GM23248 (cell line): Measurements from ENCODE around the gene PIK3CB. TPM values are rescaled to one million over a fixed set of nuclear protein-coding genes. Genes with fewer than 3 reads are reported as not detected.
"Not testable (repeated sequence)": the region's sequence is repeated elsewhere in the genome, so short reads cannot be mapped to it uniquely, and the experiment has no call there.

ENCODE experiments used
- DNase-seq: peaks from one replicate; pipeline ENCODE4 v3.0.0-alpha.2; 2015
- H2AFZ ChIP-seq: fragments of 200-600 bp; sonication (generic); 2 replicates; pipeline ENCODE4 v1.6.1; 2016; ENCODE audit warnings: antibody characterized with exemption
- H3F3A ChIP-seq: fragments of 200-600 bp; sonication (generic); 2 replicates; pipeline ENCODE4 v1.6.1; 2016; ENCODE audit warnings: mild to moderate bottlenecking, antibody characterized with exemption, mixed run types; ENCODE audit not compliant: insufficient read depth
- H3K27ac ChIP-seq: fragments of 200-600 bp; sonication (generic); 2 replicates; pipeline ENCODE4 v1.5.1; 2016; ENCODE audit warnings: mild to moderate bottlenecking
- H3K27me3 ChIP-seq: fragments of 200-600 bp; sonication (generic); replicated peaks from 2 replicates; pipeline ENCODE4 v1.6.1; 2016; ENCODE audit warnings: mild to moderate bottlenecking; ENCODE audit not compliant: insufficient read depth
- H3K36me3 ChIP-seq: fragments of 200-600 bp; sonication (generic); 2 replicates; pipeline ENCODE4 v1.6.1; 2016; ENCODE audit warnings: low read depth, mild to moderate bottlenecking
- H3K4me1 ChIP-seq: fragments of 200-600 bp; sonication (generic); 2 replicates; pipeline ENCODE4 v1.6.1; 2016; ENCODE audit warnings: mild to moderate bottlenecking; ENCODE audit not compliant: insufficient read depth
- H3K4me2 ChIP-seq: fragments of 200-600 bp; sonication (generic); one replicate; pipeline ENCODE4 v1.6.1; 2016; ENCODE audit warnings: mild to moderate bottlenecking; ENCODE audit not compliant: unreplicated experiment
- H3K4me3 ChIP-seq: fragments of 200-600 bp; sonication (generic); 2 replicates; pipeline ENCODE4 v1.5.1; 2016; ENCODE audit warnings: mild to moderate bottlenecking
- H3K79me2 ChIP-seq: fragments of 200-600 bp; sonication (generic); 2 replicates; pipeline ENCODE4 v1.6.1; 2016; ENCODE audit warnings: mild to moderate bottlenecking; ENCODE audit not compliant: insufficient read depth
- H3K9ac ChIP-seq: fragments of 200-600 bp; sonication (generic); 2 replicates; pipeline ENCODE4 v1.6.1; 2016; ENCODE audit warnings: mild to moderate bottlenecking
- H3K9me2 ChIP-seq: fragments of 200-600 bp; sonication (generic); 2 replicates; pipeline ENCODE4 v1.6.1; 2016; ENCODE audit warnings: mixed run types, mild to moderate bottlenecking, moderate library complexity; ENCODE audit not compliant: insufficient read depth
- H3K9me3 ChIP-seq: fragments of 200-600 bp; sonication (generic); one replicate; pipeline ENCODE4 v1.6.1; 2017; ENCODE audit warnings: low read depth
- H4K20me1 ChIP-seq: fragments of 200-600 bp; sonication (generic); 2 replicates; pipeline ENCODE4 v1.6.0; 2016; ENCODE audit not compliant: insufficient read depth
- EZH2 ChIP-seq: fragments of 200-600 bp; sonication (generic); IDR thresholded peaks from 2 replicates; pipeline ENCODE4 v1.6.1; 2018; ENCODE audit warnings: antibody characterized with exemption, mild to moderate bottlenecking; ENCODE audit not compliant: insufficient read depth, poor library complexity, severe bottlenecking
- EZH2phosphoT487 ChIP-seq: fragments of 200-600 bp; sonication (generic); IDR thresholded peaks from 2 replicates; pipeline ENCODE4 v1.6.1; 2018; ENCODE audit warnings: antibody characterized with exemption, moderate library complexity, mild to moderate bottlenecking, low read depth; ENCODE audit not compliant: insufficient read depth
- WGBS, 2 experiments: methylation state at CpG; one replicate each; pipeline ENCODE4 v1.1.6; 2015 to 2017; ENCODE audit warnings: low lambda C conversion rate in 2 of 2, low coverage in 1 of 2; ENCODE audit errors: missing lambda C conversion rate in 2 of 2; 5-methylcytosine and 5-hydroxymethylcytosine counted together
- in situ Hi-C: fragments of 300-500 bp; cut with MboI; formaldehyde crosslinking; loops from 2 replicates; pipeline ENCODE4 v1.15.0; 2020
- polyA plus RNA-seq: library from polyadenylated mRNA; unstranded; fragments of >200 nt; fragmentation: Nextera tagmentation; extraction: Ambion mirVana; gene quantifications from 2 replicates; pipeline ENCODE4 v1.2.1, GENCODE V29; 2016
- total RNA-seq: library from RNA; depleted of rRNA; stranded (reverse); fragments of >200 nt; shearing (Covaris generic); gene quantifications from 2 replicates; pipeline ENCODE4 v1.2.3, GENCODE V29; 2014

Gene PIK3CB
- total and polyA plus RNA-seq, 2 experiments from 2014 or later: 4.8 to 6.4 TPM

DNA sequence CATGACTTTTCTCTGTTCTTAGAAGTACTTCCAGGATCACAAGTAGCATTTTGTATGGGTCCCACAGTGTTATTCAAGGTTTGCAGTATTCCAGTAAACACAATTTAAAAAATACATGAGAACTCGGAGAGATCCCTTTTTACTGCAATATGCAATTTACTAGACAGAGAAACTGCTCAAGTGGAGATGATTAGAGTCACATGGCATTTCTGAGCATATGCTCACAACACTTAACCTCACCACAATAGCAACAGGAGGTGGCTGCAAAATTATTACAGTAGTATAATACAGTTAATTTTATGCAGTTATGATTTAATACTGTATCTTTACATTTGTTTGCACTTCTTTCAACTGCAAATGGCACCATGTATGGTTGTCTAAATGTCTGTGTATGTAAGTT lies 87.5 kb downstream of the PIK3CB start:
- H3K9me3 ChIP-seq: no peaks in the 10 kb centered on the region
- H3K4me1 ChIP-seq: no peaks in the 10 kb centered on the region; the same call in 1 of the 2 replicates
- no peaks in the 10 kb centered on the region for H3K36me3 ChIP-seq
- in situ Hi-C loops: no loop called here
- 21 to 29% methylated on average over 1 of the region's 1 CpG for WGBS, 2 experiments
- H3K79me2 ChIP-seq: no peaks in the 10 kb centered on the region
- no peak overlapping the region for H3K4me2 ChIP-seq
- no peak for TF ChIP-seq EZH2phosphoT487
- TF ChIP-seq EZH2: no peak
- no peaks in the 10 kb centered on the region for H3K9me2 ChIP-seq
- no peaks in the 10 kb centered on the region for H4K20me1 ChIP-seq
- no peak overlapping the region for H3K27ac ChIP-seq
- H3K9ac ChIP-seq: no peak overlapping the region
- no peak for DNase-seq
- H3K27me3 ChIP-seq: no peaks in the 10 kb centered on the region
- no peaks in the 10 kb centered on the region for H3F3A ChIP-seq
- no peak overlapping the region for H3K4me3 ChIP-seq
- H2AFZ ChIP-seq: no peak overlapping the region

GRCh38 chr3:138740072-138740471 lies 94.7 kb downstream of the PIK3CB start:
- H3K27ac ChIP-seq: no peak overlapping the region
- no peak overlapping the region for H2AFZ ChIP-seq
- no peaks in the 10 kb centered on the region for H4K20me1 ChIP-seq
- H3F3A ChIP-seq: no peaks in the 10 kb centered on the region
- H3K27me3 ChIP-seq: no peaks in the 10 kb centered on the region
- no peaks in the 10 kb centered on the region for H3K36me3 ChIP-seq
- in situ Hi-C loops: no loop called here
- no peaks in the 10 kb centered on the region; the same call in 1 of the 2 replicates for H3K4me1 ChIP-seq
- no peaks in the 10 kb centered on the region for H3K79me2 ChIP-seq
- no peak overlapping the region for H3K4me3 ChIP-seq
- no peak overlapping the region for H3K9ac ChIP-seq
- WGBS, 2 experiments: 98 to 100% methylated on average over 5 of the region's 5 CpGs
- H3K9me2 ChIP-seq: no peaks in the 10 kb centered on the region
- H3K4me2 ChIP-seq: no peak overlapping the region
- TF ChIP-seq EZH2phosphoT487 (no peak), EZH2 (no peak)
- H3K9me3 ChIP-seq: no peaks in the 10 kb centered on the region
- DNase-seq: no peak

DNA sequence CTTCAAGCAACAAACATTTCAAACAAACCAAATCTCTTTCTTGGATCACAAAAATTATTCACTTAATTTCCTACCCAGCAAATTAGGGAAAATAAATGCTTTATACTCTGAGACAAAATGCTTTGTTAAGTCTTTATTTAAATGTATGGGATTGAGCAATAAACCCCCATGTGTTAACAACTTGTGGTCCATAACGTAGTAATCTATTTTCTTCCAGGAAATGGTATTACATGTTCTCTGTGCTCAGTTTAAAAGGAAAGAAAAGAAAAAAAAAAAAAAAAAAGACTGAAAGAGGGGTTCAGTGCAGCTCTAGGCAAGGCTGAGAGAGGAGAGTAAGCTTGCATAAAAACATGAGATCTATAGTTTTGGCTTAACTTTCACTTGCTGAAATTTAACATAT lies 102.3 kb downstream of the PIK3CB start:
- Histone ChIP-seq H3K4me2 (no peak overlapping the region), H3F3A (no peaks in the 10 kb centered on the region), H3K9ac (no peak overlapping the region), H4K20me1 (no peaks in the 10 kb centered on the region), H3K4me3 (no peak overlapping the region), H3K9me2 (no peaks in the 10 kb centered on the region), H3K36me3 (no peaks in the 10 kb centered on the region), H3K79me2 (no peaks in the 10 kb centered on the region), H3K27ac (no peak overlapping the region), H3K9me3 (no peaks in the 10 kb centered on the region), H2AFZ (no peak overlapping the region), H3K4me1 (no peaks in the 10 kb centered on the region), H3K27me3 (no peaks in the 10 kb centered on the region)
- in situ Hi-C loops: no loop called here
- no peak for TF ChIP-seq EZH2
- no peak for TF ChIP-seq EZH2phosphoT487
- WGBS, 2 experiments: 62 to 80% methylated on average over 1 of the region's 1 CpG
- DNase-seq: no peak

DNA sequence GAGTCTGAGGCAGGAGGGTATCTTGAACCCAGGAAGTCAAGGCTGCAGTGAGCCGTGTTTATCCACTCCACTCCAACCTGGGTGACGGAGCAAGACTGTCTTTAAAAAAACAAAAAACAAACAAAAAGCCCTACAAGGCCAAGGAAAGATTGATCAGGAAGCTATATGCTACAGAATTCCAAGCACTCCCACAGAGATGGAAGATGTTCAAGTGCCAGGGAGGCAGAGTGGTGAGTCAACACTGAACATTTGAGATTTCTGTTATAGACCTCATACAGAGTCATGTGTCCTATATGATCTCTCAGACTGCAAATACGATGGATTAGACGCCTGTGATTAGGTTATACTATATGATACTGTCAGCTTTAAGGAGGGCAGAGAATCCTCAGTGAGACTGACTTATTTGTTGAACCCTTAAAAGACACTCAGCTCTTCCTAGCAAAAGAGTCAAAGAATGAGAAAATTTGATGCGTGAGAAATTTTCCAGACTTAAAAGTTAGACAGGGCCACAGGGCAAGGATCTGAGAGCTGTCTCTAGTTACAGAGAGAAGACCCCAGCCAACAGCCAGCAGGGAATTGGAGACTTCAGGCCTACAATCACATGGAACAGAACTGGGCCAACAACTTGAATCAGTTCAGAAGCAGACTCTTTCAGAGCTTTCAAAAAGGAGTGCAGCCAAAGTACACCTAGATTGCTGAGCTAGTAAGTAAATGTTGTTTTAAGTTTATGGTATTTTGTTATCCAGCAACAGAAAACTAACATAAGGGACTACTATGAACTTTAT lies 107.6 kb downstream of the PIK3CB start:
- no peak overlapping the region for H3K4me2 ChIP-seq
- H2AFZ ChIP-seq: no peak overlapping the region
- in situ Hi-C loops: no loop called here
- DNase-seq: peak; percentile 47
- no peak overlapping the region for H3K4me3 ChIP-seq
- H3K9me3 ChIP-seq: no peaks in the 10 kb centered on the region
- no peak overlapping the region for H3K9ac ChIP-seq
- H4K20me1 ChIP-seq: no peaks in the 10 kb centered on the region
- H3K4me1 ChIP-seq: 0 out of 2 replicates have a peak, but pooled peaks cover 7% of the 10 kb centered on the region
- no peaks in the 10 kb centered on the region for H3K79me2 ChIP-seq
- no peak overlapping the region for H3K27ac ChIP-seq
- WGBS, 2 experiments: 93 to 96% methylated on average over 5 of the region's 5 CpGs
- H3F3A ChIP-seq: no peaks in the 10 kb centered on the region
- no peaks in the 10 kb centered on the region for H3K9me2 ChIP-seq
- no peaks in the 10 kb centered on the region for H3K27me3 ChIP-seq
- TF ChIP-seq EZH2phosphoT487: no peak
- no peaks in the 10 kb centered on the region for H3K36me3 ChIP-seq

DNA sequence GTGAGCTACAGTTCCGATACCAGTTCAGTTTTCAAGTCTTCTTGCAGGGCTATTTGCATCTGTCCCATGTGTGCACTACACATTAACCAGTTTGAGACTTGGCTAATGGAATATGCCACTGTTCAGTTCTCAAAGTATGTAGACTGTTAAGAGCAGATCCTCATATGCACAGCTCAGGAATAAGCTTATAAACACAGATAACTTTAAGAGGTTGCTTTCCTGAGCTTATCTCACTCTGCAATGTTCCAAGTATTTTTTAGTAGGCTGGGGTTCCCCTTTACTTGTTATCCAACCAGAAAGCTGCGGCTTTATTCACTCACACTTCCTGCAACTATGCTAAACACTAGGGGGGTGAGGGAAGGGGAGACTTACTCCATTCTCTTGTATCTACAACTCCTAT lies 108.7 kb downstream of the PIK3CB start:
- H3K27ac ChIP-seq, H3K4me1 ChIP-seq, H3K36me3 ChIP-seq, in situ Hi-C loops, H3F3A ChIP-seq, H4K20me1 ChIP-seq, H3K79me2 ChIP-seq, H3K9ac ChIP-seq, H3K9me2 ChIP-seq, H3K4me3 ChIP-seq, H3K9me3 ChIP-seq, DNase-seq, H3K27me3 ChIP-seq, H3K4me2 ChIP-seq, H2AFZ ChIP-seq: not testable (repeated sequence)
- 82 to 90% methylated on average over 2 of the region's 2 CpGs for WGBS, 2 experiments
